HUES48 (cell line): ENCODE data around the gene LRRC57.

Experiments used
- H3K27ac ChIP-seq: one replicate; pipeline ENCODE4 v1.7.0; 2013; ENCODE audit warnings: low read depth, low read length, inconsistent platforms
- H3K27me3 ChIP-seq: 2 replicates; pipeline ENCODE4 v1.6.1; 2013; ENCODE audit warnings: mild to moderate bottlenecking, low read length; ENCODE audit not compliant: control insufficient read depth, insufficient read depth
- H3K36me3 ChIP-seq: 2 replicates; pipeline ENCODE4 v1.6.1; 2013; ENCODE audit warnings: low read length; ENCODE audit not compliant: control insufficient read depth, insufficient read depth
- H3K4me1 ChIP-seq: 2 replicates; pipeline ENCODE4 v1.6.1; 2013; ENCODE audit warnings: mild to moderate bottlenecking, low read length; ENCODE audit not compliant: control insufficient read depth, insufficient read depth
- H3K4me3 ChIP-seq: 2 replicates; pipeline ENCODE4 v1.5.1; 2013; ENCODE audit warnings: mild to moderate bottlenecking, low read depth, low read length
- H3K9ac ChIP-seq: 2 replicates; pipeline ENCODE4 v1.6.1; 2013; ENCODE audit warnings: mild to moderate bottlenecking, low read depth, low read length, moderate library complexity
- H3K9me3 ChIP-seq: 2 replicates; pipeline ENCODE4 v1.6.1; 2013; ENCODE audit warnings: low read length; ENCODE audit not compliant: control insufficient read depth, insufficient read depth

LRRC57 gene

GRCh38 chr15:42503825-42504224, 44.8 kb downstream of the LRRC57 start:
- H3K27ac ChIP-seq: no peak overlapping the region

GRCh38 chr15:42502477-42502876, 46.1 kb downstream of the LRRC57 start:
- Histone ChIP-seq H3K36me3 (0 out of 2 replicates have a peak, but pooled peaks cover 4% of the 10 kb centered on the region), H3K9ac (no peak overlapping the region), H3K9me3 (no peaks in the 10 kb centered on the region), H3K4me1 (0 out of 2 replicates have a peak, but pooled peaks cover 7% of the 10 kb centered on the region), H3K27me3 (no peaks in the 10 kb centered on the region), H3K27ac (no peak overlapping the region), H3K4me3 (no peak overlapping the region)

More at GRCh38 chr15:42503825-42504224, 44.8 kb downstream of the LRRC57 start:
- Histone ChIP-seq H3K4me1 (0 out of 2 replicates have a peak, but pooled peaks cover 7% of the 10 kb centered on the region), H3K4me3 (no peak overlapping the region), H3K27me3 (no peaks in the 10 kb centered on the region), H3K36me3 (0 out of 2 replicates have a peak, but pooled peaks cover 1% of the 10 kb centered on the region), H3K9me3 (no peaks in the 10 kb centered on the region), H3K9ac (no peak overlapping the region)

- Histone ChIP-seq H3K9ac (no peak overlapping the region), H3K27me3 (no peaks in the 10 kb centered on the region), H3K36me3 (0 out of 2 replicates have a peak, but pooled peaks cover 4% of the 10 kb centered on the region), H3K27ac (peak overlapping the region; percentile 21), H3K4me1 (peaks cover 9% of the 10 kb centered on the region; the same call in 1 of the 2 replicates), H3K9me3 (no peaks in the 10 kb centered on the region), H3K4me3 (no peak overlapping the region)
Observed at GRCh38 chr15:42499858-42500609, 48.6 kb downstream of the LRRC57 start.

GRCh38 chr15:42498212-42499068, 50.2 kb downstream of the LRRC57 start:
- Histone ChIP-seq H3K27me3 (no peaks in the 10 kb centered on the region), H3K4me3 (no peak overlapping the region), H3K36me3 (0 out of 2 replicates have a peak, but pooled peaks cover 4% of the 10 kb centered on the region), H3K4me1 (peaks cover 12% of the 10 kb centered on the region; the same call in 1 of the 2 replicates), H3K9ac (no peak overlapping the region), H3K9me3 (no peaks in the 10 kb centered on the region), H3K27ac (no peak overlapping the region)

- H3K9me3 ChIP-seq: no peaks in the 10 kb centered on the region
- H3K27ac ChIP-seq: peak within 1 kb of the TSS; percentile 73
- H3K36me3 ChIP-seq: 0 out of 2 replicates have a peak, but pooled peaks cover 4% of the 10 kb centered on the region
- H3K4me1 ChIP-seq: peaks cover 17% of the 10 kb centered on the region; the same call in 1 of the 2 replicates
- H3K27me3 ChIP-seq: no peaks in the 10 kb centered on the region
- peak within 1 kb of the TSS; percentile 83 for H3K4me3 ChIP-seq
- H3K9ac ChIP-seq: peak within 1 kb of the TSS; percentile 71
Observed at GRCh38 chr15:42495361-42496212, 53.0 kb downstream of the LRRC57 start, which contains the start of gene SNAP23. Gene SNAP23, plus strand, starts transcription at chr15:42495634. Its CDS starts 16,213 bp downstream, at chr15:42511847.

- Histone ChIP-seq H3K27ac (peak overlapping the region; percentile 73), H3K27me3 (no peaks in the 10 kb centered on the region), H3K9me3 (no peaks in the 10 kb centered on the region), H3K4me3 (peak overlapping the region; percentile 83), H3K4me1 (peaks cover 17% of the 10 kb centered on the region; the same call in 1 of the 2 replicates), H3K36me3 (0 out of 2 replicates have a peak, but pooled peaks cover 4% of the 10 kb centered on the region), H3K9ac (peak overlapping the region; percentile 47; the same call in 1 of the 2 replicates)
Observed at GRCh38 chr15:42494998-42495360, 53.6 kb downstream of the LRRC57 start.

- Histone ChIP-seq H3K9ac (no peak overlapping the region), H3K4me3 (no peak overlapping the region), H3K27me3 (no peaks in the 10 kb centered on the region), H3K27ac (no peak overlapping the region), H3K4me1 (peaks cover 10% of the 10 kb centered on the region; the same call in 1 of the 2 replicates), H3K36me3 (0 out of 2 replicates have a peak, but pooled peaks cover 1% of the 10 kb centered on the region), H3K9me3 (no peaks in the 10 kb centered on the region)
Observed at GRCh38 chr15:42493679-42494078, 54.9 kb downstream of the LRRC57 start.

- Histone ChIP-seq H3K9me3 (no peaks in the 10 kb centered on the region), H3K4me1 (peaks cover 10% of the 10 kb centered on the region; the same call in 1 of the 2 replicates), H3K27me3 (no peaks in the 10 kb centered on the region), H3K36me3 (no peaks in the 10 kb centered on the region), H3K27ac (peak overlapping the region; percentile 88), H3K4me3 (peak overlapping the region; percentile 94), H3K9ac (peak overlapping the region; percentile 88)
Observed at GRCh38 chr15:42491539-42492225, 56.9 kb downstream of the LRRC57 start.

- Histone ChIP-seq H3K4me3 (peak within 1 kb of the TSS; percentile 94), H3K27me3 (no peaks in the 10 kb centered on the region), H3K9ac (peak within 1 kb of the TSS; percentile 88), H3K27ac (peak within 1 kb of the TSS; percentile 88), H3K36me3 (no peaks in the 10 kb centered on the region), H3K9me3 (no peaks in the 10 kb centered on the region), H3K4me1 (peaks cover 10% of the 10 kb centered on the region; the same call in 1 of the 2 replicates)
Observed at GRCh38 chr15:42490671-42491538, 57.7 kb downstream of the LRRC57 start, which contains the start of gene ZNF106. Gene ZNF106, minus strand, starts transcription at chr15:42491141. Its CDS starts 18,852 bp downstream, at chr15:42472289.
